ENCODE data around the gene SHH. TPM values are rescaled to one million over a fixed set of nuclear protein-coding genes. Genes with fewer than 3 reads are reported as not detected.
A peak's percentile ranks its signal among the peaks of the same experiment; 100 is the strongest.

Gene SHH
- total and polyA plus RNA-seq, 11 donors = not detected

DNA sequence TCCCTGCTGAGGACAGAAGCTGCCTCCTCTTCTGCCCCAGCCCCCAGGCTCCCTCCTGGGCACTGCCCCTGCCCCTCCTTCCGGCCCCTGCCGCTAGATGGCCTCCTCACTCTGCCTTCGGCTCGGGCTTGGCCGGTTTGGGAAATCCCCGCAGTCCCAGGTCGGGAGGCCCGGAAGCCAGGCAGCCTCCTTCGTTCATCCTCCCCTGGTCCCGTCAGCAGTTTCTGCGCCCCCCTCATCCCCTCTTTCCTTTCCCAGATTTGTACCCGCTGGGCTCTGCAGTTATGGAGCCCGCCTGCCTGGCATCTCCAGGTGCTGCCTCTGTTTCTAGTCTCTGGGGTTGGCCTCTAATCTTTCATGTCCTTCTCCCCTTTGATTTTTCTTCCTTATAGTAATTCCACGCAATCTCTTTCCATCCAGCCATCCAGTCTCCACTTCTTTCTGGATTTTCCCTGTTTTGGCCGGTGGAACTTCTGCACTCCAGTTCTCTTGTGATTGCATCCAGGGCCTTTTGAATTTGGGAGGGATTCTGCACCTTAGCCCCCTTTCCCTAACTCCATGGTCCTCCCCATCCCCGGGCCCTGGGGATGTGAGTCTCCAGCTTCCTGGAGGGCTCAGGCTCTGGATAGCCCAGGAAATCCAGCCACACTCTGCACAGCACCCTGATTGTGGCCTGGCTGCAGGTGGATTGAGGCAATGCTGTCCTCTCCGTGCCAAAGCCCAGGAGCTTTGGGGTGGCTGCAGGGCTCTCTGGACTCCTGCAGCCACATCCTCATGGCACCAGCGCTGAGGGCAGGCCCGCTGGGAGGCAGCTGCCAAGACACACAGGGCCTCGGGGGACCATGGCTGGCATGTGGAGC is 3.3 kb upstream of the SHH start:
- Histone ChIP-seq H3K4me1 (peaks cover 0 to 11% (median under 1%) of the 10 kb centered on the region in 12 donors), H3K36me3 (no peaks in the 10 kb centered on the region), H3K27me3 (peaks cover 31 to 96% (median 61%) of the 10 kb centered on the region in 9 donors), H3K27ac (no peak overlapping the region), H3K9me3 (peaks cover 0 to 4% (median 0%) of the 10 kb centered on the region in 12 donors), H3K4me3 (no peak overlapping the region)
- ATAC-seq (peak; percentile 58 to 81 (median 70)), DNase-seq (peak in 4 of 5 donors; percentile 27 to 75 (median 33))
- 25 to 30% (median 30%) methylated on average over 20 of the region's 20 CpGs for WGBS, 4 donors
- intact Hi-C loops (cut with DNase I) = loop anchor here in 5 of 10 donors (5.0 kb wide), 1 partner anchor 657 kb away; no protein-coding TSS in a partner anchor
- no peak for TF ChIP-seq POLR2A (IDR thresholded peaks at IDR 0.05)
- TF ChIP-seq, protein P1, sequence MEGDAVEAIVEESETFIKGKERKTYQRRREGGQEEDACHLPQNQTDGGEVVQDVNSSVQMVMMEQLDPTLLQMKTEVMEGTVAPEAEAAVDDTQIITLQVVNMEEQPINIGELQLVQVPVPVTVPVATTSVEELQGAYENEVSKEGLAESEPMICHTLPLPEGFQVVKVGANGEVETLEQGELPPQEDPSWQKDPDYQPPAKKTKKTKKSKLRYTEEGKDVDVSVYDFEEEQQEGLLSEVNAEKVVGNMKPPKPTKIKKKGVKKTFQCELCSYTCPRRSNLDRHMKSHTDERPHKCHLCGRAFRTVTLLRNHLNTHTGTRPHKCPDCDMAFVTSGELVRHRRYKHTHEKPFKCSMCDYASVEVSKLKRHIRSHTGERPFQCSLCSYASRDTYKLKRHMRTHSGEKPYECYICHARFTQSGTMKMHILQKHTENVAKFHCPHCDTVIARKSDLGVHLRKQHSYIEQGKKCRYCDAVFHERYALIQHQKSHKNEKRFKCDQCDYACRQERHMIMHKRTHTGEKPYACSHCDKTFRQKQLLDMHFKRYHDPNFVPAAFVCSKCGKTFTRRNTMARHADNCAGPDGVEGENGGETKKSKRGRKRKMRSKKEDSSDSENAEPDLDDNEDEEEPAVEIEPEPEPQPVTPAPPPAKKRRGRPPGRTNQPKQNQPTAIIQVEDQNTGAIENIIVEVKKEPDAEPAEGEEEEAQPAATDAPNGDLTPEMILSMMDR (IDR thresholded peaks at IDR 0.05) = peak; percentile 13 to 59 (median 44)

DNA sequence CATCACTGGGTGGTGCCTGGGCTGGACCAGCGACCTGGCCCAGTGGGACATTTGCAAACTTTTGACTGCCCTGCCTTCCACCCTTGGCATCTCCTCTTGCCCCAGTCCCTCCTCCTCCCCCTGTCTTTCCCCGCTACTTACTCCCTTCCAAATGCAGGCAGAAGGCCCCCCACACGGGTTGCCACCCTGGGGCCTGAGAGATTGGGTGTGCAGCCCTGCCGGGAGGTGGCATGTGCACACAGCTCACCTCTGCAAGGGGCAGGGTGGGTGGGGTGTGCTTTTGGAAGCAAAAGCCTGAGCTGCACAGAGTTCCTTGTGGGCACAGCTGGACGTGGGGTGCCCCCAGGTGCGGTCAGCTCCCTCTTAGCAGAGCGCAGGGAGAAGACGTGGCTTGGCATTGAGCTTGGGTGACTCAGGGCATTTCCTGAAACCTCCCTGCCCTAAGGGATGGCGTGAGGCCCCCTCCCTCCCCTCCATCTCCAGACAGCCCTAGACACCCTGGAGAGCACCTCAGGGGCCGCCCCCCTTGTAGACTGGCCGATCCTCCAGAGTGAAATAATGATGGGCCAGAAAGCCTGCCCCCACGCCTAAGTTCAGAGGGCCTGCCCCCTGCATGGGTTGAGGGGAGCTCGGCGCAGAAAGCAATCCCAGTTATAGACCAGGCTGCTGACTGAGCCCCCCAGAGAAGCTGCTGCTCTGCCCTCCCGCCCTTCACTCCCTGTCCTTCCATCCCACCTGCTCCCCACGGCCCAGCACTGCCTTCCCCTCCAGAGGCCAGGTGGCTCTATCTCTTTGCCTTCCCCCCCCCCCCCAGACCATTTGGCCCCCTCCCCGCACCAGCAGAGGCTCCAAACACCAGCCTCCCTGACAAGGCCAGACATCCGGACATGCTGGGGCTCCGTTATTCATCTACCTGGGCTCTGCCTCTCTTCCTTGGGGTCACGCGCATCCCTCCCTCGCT is 2.3 kb upstream of the SHH start:
- intact Hi-C loops (cut with DNase I) = loop anchor here in 8 of 10 donors (5.0 kb wide), 1 partner anchor 658 kb away; no protein-coding TSS in a partner anchor
- H3K27ac ChIP-seq = no peak overlapping the region
- 6 to 10% (median 7%) methylated on average over 18 to 22 of the region's 22 CpGs for WGBS, 4 donors
- peak in 1 of 5 donors; percentile 30 for DNase-seq
- ATAC-seq = no peak
- TF ChIP-seq POLR2A (IDR thresholded peaks at IDR 0.05) = no peak
- TF ChIP-seq, protein P1 (IDR thresholded peaks at IDR 0.05) = no peak
- no peak overlapping the region for H3K4me3 ChIP-seq
- H3K36me3 ChIP-seq = no peaks in the 10 kb centered on the region
- peaks cover 40 to 96% (median 66%) of the 10 kb centered on the region in 9 donors for H3K27me3 ChIP-seq
- H3K4me1 ChIP-seq = peaks cover 0 to 20% (median 6%) of the 10 kb centered on the region in 12 donors
- peaks cover 0 to 4% (median 0%) of the 10 kb centered on the region in 12 donors for H3K9me3 ChIP-seq

DNA sequence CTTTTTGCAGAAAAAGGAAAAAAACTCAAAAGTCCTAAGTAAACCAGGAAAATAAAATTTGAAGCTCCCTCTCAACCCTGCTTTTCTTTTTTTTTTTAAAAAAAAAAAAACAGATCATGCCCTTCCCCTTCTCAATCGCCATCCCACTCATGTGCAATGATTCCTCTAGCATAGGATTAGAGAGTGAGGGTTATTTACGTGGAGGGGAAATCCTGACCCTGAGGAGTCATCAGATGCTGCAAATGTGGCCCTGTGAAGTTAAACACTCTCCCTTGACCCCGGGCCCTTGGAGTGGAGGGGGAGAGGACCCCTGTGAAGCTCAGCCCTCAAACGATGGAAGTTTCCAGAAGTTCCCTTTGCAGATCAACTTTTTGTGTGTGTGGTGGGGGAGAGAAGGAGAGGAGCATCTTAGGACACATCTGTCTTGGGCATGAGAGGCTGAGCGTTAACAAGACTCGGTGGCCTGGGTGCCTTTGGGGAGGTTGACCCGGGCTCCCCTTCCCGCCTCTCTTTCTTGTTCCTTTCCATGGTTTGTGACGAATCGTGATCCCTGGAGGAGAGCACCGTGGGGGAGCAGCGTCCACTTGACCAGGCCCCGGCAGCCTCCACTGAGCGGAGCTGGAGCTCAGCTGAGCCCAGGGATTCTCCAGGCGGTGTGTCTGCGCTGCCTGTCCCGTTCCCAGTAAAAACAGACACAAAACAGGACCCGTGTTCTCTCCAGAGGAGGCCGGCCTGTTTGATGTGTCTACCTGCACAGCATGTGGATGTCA is 1.5 kb upstream of the SHH start:
- Histone ChIP-seq H3K27me3 (peaks cover 48 to 96% (median 75%) of the 10 kb centered on the region in 9 donors), H3K36me3 (no peaks in the 10 kb centered on the region), H3K4me1 (peaks cover 0 to 29% (median 10%) of the 10 kb centered on the region in 12 donors), H3K27ac (no peak overlapping the region), H3K9me3 (peaks cover 0 to 4% (median 0%) of the 10 kb centered on the region in 12 donors), H3K4me3 (no peak overlapping the region)
- no peak for ATAC-seq
- WGBS, 4 donors = 4 to 5% (median 4%) methylated on average over 18 to 19 of the region's 19 CpGs
- intact Hi-C loops (cut with DNase I) = loop anchor here in 3 of 10 donors (5.0 kb wide), 1 partner anchor 659 kb away; no protein-coding TSS in a partner anchor
- TF ChIP-seq, protein P1 (IDR thresholded peaks at IDR 0.05) = no peak
- TF ChIP-seq POLR2A (IDR thresholded peaks at IDR 0.05) = no peak
- DNase-seq = peak in 2 of 5 donors; percentile 16 to 19
